HG02759 (cell line): ENCODE results near the gene MOGAT1.

Experiments
- ATAC-seq: cut with Tn5 transposase; IDR thresholded peaks from one replicate; pipeline ENCODE4 v1.9.1; 2021; ENCODE audit warnings: mild to moderate bottlenecking, moderate library complexity; ENCODE audit not compliant: unreplicated experiment

MOGAT1 gene, protein sequence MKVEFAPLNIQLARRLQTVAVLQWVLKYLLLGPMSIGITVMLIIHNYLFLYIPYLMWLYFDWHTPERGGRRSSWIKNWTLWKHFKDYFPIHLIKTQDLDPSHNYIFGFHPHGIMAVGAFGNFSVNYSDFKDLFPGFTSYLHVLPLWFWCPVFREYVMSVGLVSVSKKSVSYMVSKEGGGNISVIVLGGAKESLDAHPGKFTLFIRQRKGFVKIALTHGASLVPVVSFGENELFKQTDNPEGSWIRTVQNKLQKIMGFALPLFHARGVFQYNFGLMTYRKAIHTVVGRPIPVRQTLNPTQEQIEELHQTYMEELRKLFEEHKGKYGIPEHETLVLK

DNA sequence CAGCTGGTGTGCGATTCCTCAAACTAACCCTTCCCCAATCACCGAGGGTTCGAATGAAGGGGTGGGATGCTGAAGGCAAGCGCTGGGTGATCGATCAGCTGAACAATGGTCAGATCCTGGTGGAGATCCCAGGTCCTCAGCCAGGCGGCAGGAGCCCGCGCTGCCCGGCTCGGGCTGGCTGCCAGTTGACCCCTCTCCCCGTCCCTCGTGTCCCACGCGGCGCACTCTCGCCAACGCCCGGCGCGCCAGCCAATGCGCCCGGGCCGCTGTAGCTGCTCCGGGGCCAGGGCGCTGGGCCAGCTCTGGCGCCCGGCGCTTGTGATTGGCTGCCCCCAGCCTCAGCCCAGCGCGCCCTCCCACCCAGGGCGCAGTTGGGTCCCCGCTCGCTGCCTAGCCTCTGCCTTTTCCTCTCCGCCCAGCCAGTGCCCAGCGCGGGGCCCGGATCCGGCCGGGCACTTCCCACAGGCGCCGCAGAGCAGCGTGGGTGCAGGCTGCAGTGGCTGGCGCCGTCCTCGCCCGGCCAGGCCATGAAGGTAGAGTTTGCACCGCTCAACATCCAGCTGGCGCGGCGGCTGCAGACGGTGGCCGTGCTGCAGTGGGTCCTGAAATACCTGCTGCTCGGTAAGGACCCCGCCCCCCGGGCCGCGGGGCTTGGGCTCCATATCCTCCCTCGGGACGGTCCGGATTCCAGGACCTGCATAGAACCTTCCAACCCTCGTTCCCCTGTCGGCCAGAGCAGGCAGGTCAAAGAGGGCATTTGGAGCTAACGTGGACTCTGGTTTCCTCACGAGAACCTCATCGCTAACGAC, at the start of gene MOGAT1:
TSS of gene MOGAT1 (plus strand) at position 400 of the 809 bp plus-strand sequence. CDS start at position 528, 128 bp downstream.
- ATAC-seq: peak; percentile 47

DNA sequence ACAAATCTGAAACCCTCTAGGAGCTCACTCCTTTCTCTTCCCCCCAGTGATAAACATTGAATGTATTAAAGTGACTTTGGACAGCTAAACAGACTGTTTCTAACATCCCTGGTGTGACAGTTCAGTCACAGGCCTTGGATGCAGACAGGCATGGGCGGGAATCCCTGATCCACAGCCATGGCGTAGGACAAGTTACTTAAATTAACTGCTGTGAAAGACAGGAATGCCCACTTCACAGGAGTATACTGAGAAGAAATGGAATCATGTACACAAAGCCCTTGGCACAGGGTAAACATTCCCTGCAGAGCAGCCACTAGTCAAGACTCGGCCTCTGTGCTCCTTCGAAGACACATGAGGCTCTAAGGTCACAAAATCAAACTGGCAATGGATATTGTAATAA, 49.6 kb upstream of the MOGAT1 start:
- no peak for ATAC-seq

DNA sequence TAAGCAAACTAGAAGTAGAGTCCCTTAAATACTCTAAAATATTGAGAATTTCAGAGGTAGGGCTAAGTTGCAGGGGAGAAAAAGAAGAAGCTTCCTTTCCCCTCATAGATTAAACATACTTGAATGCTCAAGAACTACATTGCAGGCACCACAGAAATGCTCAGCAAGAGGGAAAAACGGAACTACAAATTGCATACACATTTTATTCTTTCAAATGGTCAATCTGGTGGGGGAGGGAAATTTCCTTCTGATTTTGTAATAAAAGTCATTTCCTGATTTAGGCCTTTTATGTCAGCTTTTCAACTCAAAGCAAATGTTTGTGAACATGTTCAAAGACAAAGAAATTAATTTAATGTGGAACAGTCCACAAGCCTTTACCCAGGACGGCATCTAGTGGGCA, 48.5 kb upstream of the MOGAT1 start:
- ATAC-seq: no peak

DNA sequence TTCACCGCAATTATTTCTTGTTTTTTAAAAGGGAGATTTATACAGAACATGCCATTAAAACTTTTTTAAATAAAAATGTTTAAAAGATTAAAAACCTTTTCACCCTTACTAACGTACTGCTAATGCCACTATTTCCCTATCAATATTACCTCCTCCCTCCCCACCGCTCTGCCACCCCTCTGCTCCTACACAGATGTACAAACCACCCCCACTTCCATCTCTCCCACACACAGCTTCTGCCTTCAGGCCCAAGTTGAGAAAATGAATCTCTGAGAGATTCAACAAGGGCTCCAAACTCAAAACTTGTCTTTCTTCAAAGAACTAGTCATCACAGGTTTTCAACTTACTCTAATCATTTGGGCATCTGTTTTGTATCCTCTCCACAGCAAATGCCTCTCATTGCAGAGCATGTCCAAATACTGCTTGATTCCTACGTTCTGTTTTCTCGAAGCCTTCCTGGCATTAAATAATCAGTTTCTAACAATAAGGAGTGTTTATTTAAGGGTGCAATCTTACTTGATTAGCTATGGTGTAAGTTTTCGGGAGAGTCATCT, 47.6 kb upstream of the MOGAT1 start:
- ATAC-seq: no peak

DNA sequence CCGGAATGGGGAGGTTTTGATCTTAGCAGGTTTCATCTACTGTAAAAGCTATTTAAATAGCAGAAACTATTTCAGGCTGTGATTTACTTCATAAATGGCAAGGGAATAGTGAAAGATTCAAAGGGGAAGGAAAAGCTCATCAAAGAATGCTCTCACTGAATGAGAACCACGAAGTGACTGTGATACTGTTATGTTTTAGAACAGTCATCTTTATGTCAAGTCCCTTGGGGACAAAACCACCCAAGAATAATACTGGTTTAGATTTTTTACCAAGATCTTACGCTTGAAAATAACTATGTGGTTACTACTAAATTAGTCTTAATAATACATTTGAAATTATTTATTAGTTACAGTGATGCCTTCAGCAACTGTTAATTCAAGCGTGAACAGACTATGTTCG, 43.7 kb upstream of the MOGAT1 start:
- ATAC-seq: no peak

DNA sequence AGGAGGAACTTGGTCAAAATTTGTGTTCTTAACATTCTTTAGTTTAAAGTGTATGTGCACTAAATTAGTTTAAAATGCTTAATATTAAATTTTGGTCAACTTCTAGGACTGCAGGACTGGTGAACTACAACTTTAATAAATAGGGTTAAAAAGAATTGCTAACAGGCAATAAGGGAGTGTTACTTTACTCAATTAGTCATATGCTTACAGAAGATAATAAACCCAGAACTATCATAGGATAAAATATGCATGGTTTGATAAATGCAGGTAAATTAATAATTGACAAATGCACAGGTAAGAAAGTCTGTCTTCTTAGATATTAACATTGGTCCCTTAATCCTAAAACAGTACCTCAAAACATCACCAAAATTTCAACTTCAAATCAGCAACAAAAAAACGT, 36.2 kb upstream of the MOGAT1 start:
- ATAC-seq: no peak

DNA sequence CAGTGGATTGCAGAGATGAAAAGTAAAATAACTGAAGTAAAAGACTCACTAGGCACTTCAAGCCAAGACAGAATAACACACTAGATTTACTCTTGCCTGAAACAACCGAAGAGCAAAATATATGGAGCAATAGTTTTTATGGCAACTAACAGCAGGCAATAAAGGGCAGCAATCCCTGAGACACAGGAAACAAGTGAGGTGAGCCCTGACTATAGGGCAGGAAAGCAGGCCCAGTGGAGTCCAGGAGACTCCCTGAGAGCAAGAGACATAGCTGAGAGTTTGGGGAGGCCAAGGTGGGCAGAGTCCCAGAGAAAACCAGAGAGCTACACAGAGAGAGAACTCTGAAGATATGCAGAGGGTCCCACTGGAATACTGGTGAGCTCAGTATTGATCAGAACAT, 34.4 kb upstream of the MOGAT1 start:
- ATAC-seq: no peak

DNA sequence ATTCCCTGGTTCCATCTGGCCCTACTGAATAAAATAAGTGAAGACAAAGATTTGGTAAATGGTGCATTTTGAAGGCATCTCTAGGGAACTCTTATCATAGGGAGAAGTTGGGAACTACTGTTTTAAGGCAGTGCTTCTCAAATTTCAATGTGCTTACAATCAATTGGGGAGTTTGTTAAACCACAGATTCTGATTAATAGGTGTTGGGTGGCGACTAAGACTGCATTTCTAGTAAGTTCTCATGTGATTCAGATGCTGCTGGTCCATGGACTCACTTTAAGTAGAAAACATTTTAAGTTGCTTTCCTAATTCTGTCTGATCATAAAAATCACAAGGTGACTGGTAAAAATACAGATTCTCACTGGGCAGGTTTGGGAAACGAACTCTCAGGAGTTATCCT, 30.1 kb upstream of the MOGAT1 start:
- ATAC-seq: no peak

DNA sequence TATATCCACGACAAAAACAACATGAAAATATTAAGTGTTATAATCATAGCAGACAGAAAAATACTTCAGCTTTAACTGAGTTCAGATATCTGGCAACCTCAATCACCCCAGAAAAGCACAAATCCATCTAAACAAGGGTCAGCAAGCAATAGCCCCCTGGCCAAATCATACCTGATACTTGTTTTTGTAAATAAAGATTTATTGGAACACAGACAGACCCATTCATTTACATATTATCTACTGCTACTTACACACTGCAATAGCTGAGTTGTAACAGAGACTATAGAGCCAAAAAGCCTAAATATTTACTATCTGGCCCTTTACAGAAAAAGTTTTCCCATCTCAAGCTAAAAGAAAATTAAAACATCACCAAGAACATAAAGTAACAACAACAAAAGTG, 28.3 kb upstream of the MOGAT1 start:
- ATAC-seq: no peak

DNA sequence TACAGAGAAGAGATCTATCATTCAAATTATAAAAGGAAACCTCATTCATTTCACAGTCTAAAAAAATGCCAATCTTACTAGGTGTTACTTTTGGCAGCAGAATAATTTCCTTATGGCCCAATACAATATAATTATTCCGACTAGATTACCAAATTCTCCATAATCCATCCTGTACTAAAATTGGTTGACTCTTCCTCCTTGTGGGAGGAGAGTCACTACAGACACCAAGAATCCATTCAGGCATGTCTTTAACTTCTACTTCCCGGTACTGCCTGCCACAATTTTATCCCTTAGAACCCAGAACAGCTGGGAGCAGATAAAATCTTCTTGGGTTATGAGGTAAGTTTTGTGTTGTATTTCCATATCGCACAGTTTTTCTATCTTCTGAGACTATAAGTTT, 25.4 kb upstream of the MOGAT1 start:
- ATAC-seq: no peak

DNA sequence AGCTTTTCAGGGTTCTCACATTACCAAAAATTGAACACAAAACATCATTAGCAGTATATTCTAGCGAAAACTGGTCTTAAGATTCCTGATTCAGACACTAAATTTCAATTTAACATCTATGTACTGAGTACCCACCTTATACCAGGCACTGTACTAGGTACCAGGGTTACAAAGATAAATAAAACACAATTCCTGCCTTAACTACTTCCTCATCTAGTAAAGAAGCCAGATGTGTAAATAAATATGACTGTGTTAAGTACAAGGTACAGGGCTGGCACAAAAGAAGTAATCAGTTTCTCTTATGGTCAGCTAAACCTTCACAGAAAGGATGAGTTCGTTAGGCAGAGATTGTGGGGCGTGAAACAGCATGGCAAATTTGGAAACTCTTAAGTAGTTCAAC, 21.7 kb upstream of the MOGAT1 start:
- no peak for ATAC-seq

DNA sequence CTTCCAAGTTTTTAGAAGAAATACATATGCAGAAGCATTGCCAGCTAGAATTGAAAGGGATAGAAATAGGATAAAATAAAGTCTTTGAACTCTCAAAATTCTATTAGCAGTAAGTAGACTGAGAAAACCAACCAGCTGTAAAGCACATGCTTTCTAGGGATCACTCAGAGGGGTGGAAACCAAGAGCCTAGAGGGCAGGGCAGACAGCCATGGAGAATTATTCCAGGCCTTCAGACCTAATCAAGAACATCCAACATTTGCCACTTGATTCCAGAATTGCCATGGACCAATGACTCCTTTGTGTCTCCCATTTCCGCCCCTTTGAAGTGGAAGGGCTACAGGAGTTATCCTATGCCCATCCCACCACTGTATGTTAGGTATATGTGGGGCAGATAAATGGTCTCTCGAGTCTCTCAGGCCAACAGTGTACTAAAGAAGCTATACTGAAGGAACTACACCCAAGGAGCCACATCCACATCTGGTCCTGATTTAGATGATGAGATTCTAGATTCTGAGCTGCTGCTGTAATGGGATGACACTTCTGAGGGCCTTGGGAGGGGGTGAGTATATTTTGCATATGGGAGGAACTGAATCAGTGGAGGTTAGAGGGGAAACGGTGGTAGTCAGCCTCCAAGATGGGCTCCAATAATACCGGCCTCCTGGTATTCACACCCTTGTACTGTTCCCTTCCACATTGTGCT, 19.6 kb upstream of the MOGAT1 start:
- no peak for ATAC-seq

DNA sequence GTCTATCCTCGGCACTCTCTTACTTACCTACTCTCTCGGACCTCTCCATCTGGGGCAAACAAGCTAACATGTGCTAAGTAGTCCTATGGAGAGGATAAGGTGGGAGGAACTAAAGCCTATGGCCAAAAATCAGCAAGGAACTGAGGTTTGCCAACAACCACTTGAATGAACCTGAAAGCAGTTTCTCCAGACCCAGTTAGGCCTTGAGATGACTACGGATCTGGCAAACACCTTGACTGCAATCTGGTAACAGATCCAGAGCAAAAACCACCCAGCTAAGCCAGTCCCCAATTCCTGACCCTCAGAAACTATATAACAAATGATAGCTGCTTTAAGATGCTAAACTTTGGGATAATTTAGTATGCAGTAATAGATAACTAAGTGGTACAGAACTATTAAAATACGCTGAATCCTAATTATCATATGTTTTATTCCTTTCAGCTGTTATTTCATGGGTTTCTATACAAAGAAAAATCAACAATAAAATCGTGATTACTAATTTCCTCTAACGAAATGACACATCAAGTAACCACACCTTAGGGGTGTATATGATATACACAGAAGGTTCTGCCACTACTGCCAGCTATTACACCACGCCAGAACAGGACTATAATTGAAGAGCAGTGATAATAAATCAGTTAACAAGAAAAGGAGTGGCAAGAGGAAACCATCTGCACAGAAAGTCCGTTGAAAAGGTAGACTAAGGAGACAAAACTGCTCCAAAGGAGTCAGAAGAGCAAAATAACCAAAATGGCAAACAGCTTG, 18.8 kb upstream of the MOGAT1 start:
- ATAC-seq: no peak

DNA sequence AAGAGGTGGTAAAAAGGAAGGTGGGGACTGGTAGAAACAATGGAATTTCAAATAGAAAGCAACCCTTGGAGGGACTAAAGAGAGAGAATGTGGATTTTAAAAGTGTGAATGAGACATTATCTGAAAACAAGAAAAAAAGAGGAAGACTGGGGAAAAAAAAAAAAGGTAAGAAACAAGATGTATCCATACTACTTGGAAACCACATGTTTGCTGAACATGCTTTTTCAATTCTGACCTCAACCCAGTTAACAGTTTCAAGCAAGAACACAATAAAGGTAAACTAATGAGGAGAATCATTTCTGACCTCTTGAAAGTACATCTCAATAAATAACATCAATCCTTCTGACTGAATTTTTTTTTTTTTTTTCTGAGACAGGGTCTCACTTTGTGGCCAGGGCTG, 18.2 kb upstream of the MOGAT1 start:
- ATAC-seq: no peak

DNA sequence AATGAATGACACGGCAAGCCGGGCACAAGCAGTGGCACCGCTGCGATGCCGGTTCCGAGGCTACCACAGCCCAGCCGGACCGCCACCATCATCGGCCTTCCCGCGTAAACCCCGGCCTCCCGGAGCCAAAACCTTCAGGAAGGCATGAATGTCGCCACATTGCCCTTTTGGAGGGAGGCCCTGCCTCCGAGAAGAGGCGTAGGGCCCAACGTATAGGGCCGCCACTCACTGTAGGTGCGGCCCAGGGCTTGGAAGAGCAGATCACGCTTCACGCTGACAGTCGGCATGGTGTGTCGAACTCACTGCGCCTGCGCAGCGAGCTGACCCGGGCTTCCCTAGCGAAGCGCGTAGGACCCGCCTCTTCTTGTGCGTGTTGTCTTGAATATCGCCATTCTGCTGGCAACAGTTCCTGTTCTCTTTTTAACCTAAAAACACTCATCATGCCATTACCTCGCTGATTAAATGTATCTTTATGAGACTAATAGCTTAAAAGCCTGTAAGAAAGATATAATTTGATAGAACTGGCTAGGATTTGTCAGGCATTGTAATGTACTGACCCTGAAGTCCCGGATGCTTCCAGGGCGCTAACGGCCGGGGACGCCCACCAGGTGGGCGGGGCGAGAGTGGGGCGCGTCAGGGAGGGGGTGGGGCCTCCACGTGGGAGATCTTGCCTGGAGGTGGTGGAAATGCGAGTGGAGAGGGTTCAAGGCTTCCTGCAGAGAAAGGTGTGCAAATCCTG, 15.5 kb upstream of the MOGAT1 start, which contains the start of gene FARSB:
TSS of gene FARSB (minus strand) at position 306 of the 739 bp plus-strand sequence. CDS start at position 287, 19 bp downstream.
- ATAC-seq: peak; percentile 90

DNA sequence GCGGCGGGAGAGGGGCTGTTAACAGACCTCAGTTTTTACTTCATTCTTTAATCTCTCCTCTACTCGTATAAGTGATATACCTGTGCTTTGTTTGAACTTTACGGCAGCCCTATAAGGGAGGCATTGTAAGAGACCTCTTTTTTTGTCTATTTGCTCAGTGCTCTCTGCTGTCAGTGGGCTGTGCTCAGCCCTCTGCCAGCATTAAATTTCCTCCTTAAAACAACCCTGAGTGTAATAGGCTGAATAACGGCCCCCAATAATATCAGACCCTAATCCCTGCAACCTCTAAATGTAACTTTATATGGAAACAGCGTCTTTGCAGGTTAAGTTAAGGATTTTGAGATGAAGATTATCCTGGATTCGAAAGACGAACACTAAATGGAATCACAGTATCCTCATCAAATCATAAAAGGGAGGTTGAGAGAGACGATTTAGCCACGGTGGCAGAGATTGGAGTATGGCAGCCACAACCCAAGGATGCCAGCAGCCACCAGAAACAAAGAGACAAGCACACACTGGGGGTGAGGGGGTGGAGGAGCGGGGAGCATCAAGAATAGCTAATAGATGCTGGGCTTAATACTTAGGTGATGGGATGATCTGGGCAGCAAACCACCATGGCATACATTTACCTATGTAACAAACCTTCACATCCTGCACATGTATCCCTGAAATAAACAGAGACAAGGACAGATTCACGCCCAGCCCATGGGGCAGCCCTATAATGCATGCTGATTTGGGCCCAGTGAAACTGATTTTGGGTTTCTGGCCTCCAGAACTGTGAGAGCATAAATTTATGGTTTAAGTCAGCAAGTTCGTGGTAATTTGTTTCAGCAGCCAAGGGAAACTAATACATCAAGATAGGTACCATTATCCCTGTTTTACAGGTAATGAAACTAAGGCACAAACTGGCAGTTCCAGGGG, 14.7 kb upstream of the MOGAT1 start:
- ATAC-seq: peak; percentile 30

DNA sequence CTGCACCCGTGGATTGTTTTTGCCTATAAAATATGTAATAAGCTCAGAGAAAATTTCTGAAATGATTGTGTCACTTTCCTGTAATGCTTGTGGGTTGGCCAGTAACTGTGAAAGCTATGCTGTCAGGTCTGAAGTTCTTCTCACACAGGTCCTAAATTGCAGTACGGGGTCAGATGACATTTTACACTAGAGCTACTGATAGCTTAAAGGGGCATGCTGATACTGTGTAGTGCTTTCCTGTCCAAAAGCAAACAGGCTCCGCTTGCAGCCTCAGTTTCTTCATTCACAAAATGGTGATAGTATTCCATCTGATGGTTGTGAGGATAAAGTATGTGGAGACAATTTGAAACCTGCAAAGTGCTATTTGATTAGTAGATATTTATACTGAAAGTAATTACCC, 8.0 kb upstream of the MOGAT1 start:
- ATAC-seq: no peak

DNA sequence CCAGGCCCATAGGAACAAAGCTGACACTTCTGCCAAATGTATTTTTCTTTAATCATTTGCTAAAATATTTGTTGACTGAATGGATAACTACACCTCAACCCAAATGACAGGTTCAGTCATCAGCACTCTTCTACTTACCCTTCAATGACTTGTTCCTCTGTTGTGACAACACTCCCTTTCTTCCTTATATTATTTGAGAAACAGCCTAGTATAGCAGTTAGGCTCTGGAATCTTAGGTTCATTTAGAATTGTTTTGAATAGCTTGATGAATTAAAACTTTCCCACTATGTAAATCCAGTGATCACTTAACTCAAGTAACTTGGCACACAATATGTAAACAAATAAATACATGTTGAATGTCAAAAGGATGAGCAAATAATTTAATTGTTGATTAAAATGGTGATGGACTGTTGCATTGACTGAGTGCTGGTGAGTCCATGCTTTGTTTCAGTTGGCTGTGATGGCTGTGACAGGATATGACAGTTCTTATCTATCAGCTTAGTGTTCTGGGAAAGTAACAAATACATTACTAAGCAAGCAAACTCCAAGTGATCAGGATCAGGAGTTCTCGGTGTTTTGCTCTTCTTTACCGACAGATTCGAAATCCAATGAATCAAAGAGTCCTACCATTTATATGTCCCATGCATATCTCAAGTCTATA, 2.8 kb upstream of the MOGAT1 start:
- ATAC-seq: no peak
